ENCODE results near the gene NTN5. TPM values are rescaled to one million over a fixed set of nuclear protein-coding genes. Genes with fewer than 3 reads are reported as not detected.
"Not testable (repeated sequence)": the region's sequence is repeated elsewhere in the genome, so short reads cannot be mapped to it uniquely, and the experiment has no call there.

The NTN5 gene
- total RNA-seq, 6 donors from 2014 or later = 0.57 to 3.1 (median 1.0) TPM; not detected in 1

DNA sequence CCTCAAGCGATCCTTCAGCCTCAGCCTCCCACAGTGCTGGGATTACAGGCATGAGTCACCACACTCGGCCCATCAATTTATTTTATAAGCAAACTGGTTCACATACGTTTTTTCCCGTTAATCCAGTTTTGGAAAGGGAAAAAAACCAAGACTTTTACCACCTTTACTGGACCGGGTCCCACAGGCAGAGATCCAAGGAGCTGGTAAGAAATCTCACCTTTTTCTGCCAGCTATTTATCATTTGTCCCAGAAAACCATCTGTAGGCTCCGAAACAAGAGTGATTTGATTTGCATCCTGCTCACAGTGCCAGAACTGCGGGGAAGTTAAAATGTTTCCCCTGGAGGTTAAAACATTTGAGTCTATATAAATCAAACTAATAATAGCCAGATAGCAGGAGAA is 16.6 kb upstream of the NTN5 start:
- Histone ChIP-seq H3K4me3 (no peak overlapping the region), H3K9me3 (no peaks in the 10 kb centered on the region), H3K4me1 (peaks cover 0 to 4% (median 1%) of the 10 kb centered on the region in 4 donors), H3K27ac (no peak overlapping the region), H3K36me3 (no peaks in the 10 kb centered on the region), H3K27me3 (no peaks in the 10 kb centered on the region)
- DNase-seq (no peak), ATAC-seq (ENCODE audit: low FRiP score in 2 of 2) (no peak)
- 78 to 80% methylated on average over 7 of the region's 7 CpGs for WGBS, 2 donors
- TF ChIP-seq POLR2A (IDR thresholded peaks at IDR 0.05) = no peak
- no peak for TF ChIP-seq POLR2AphosphoS5 (IDR thresholded peaks at IDR 0.05)
- TF ChIP-seq, protein P1, sequence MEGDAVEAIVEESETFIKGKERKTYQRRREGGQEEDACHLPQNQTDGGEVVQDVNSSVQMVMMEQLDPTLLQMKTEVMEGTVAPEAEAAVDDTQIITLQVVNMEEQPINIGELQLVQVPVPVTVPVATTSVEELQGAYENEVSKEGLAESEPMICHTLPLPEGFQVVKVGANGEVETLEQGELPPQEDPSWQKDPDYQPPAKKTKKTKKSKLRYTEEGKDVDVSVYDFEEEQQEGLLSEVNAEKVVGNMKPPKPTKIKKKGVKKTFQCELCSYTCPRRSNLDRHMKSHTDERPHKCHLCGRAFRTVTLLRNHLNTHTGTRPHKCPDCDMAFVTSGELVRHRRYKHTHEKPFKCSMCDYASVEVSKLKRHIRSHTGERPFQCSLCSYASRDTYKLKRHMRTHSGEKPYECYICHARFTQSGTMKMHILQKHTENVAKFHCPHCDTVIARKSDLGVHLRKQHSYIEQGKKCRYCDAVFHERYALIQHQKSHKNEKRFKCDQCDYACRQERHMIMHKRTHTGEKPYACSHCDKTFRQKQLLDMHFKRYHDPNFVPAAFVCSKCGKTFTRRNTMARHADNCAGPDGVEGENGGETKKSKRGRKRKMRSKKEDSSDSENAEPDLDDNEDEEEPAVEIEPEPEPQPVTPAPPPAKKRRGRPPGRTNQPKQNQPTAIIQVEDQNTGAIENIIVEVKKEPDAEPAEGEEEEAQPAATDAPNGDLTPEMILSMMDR (IDR thresholded peaks at IDR 0.05) = no peak
- no peak for TF ChIP-seq EP300 (IDR thresholded peaks at IDR 0.05)

DNA sequence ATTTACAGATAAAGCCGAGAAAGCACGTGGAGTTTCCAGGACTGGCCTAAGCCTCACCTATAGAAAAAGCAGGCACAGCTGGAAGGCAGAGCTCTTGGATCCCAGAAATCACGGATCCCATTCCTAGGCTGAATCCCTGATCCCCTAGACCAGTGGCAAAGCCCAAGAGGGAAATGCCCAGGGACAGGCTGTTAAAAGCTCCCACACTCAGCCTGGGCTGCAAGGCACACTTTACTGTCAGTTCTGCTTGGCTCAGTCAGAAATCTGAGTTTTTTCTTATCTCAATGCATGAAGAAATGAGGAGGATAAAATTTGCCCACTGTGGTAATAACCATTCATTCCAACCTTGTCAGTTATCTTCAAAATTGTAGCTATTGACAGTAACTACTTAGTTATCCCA is 15.0 kb upstream of the NTN5 start:
- no peaks in the 10 kb centered on the region for H3K9me3 ChIP-seq
- H3K4me3 ChIP-seq = no peak overlapping the region
- peaks cover 0 to 9% (median 3%) of the 10 kb centered on the region in 4 donors for H3K4me1 ChIP-seq
- no peak for TF ChIP-seq POLR2AphosphoS5 (IDR thresholded peaks at IDR 0.05)
- no peak for TF ChIP-seq POLR2A (IDR thresholded peaks at IDR 0.05)
- TF ChIP-seq, protein P1 (IDR thresholded peaks at IDR 0.05) = no peak
- TF ChIP-seq EP300 (IDR thresholded peaks at IDR 0.05) = no peak
- no peaks in the 10 kb centered on the region for H3K27me3 ChIP-seq
- H3K27ac ChIP-seq = no peak overlapping the region
- ATAC-seq (ENCODE audit: low FRiP score in 2 of 2) = no peak
- DNase-seq = no peak
- 92 to 93% methylated on average over 3 of the region's 3 CpGs for WGBS, 2 donors
- no peaks in the 10 kb centered on the region for H3K36me3 ChIP-seq

DNA sequence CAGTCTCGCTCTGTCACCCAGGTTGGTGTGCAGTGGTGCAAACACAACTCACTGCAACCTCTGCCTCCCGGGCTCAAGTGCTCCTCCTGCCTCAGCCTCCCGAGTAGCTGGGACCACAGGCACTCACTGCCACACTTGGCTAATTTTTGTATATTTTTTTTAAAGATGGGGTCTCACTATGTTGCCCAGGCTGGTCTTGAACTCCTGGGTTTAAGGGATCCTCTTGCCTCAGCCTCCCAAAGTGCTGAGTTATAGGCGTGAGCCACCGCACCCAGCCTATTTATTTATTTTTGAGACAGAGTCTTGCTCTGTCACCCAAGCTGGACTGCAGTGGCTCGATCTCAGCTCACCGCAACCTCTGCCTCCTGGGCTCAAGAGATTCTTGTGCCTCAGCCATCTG is 13.8 kb upstream of the NTN5 start:
- not testable (repeated sequence) for H3K4me3 ChIP-seq; ATAC-seq (ENCODE audit: low FRiP score in 2 of 2); H3K9me3 ChIP-seq; H3K4me1 ChIP-seq; H3K36me3 ChIP-seq; H3K27me3 ChIP-seq; H3K27ac ChIP-seq; DNase-seq
- WGBS, 2 donors = 94 to 95% methylated on average over 7 of the region's 7 CpGs

DNA sequence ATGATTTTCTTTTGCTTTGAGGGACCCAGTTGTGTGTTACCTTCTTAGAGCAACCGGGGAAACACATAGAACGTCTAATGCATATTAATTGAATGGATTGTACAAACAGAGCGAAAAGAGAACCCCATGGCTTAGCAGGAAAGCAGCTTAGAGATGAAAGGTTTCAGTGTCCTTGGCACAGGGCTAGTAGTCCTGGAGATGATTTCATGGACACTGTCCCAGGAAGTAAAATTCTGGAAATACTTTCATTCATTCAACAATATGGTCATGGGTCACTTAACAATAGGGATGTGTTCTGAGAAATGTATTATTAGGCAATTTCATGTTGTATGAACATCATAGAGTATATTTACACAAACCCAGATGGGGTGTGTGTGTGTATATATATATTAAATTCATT is 13.3 kb upstream of the NTN5 start:
- no peaks in the 10 kb centered on the region for H3K36me3 ChIP-seq
- ATAC-seq (ENCODE audit: low FRiP score in 2 of 2) (no peak), DNase-seq (no peak)
- H3K9me3 ChIP-seq = no peaks in the 10 kb centered on the region
- no peak overlapping the region for H3K27ac ChIP-seq
- H3K4me3 ChIP-seq = no peak overlapping the region
- no peak for TF ChIP-seq EP300 (IDR thresholded peaks at IDR 0.05)
- TF ChIP-seq, protein P1 (IDR thresholded peaks at IDR 0.05) = no peak
- no peak for TF ChIP-seq POLR2A (IDR thresholded peaks at IDR 0.05)
- no peak for TF ChIP-seq POLR2AphosphoS5 (IDR thresholded peaks at IDR 0.05)
- WGBS, 2 donors = 90 to 93% methylated on average over 3 of the region's 3 CpGs
- no peaks in the 10 kb centered on the region for H3K27me3 ChIP-seq
- peaks cover 0 to 9% (median 3%) of the 10 kb centered on the region in 4 donors for H3K4me1 ChIP-seq

DNA sequence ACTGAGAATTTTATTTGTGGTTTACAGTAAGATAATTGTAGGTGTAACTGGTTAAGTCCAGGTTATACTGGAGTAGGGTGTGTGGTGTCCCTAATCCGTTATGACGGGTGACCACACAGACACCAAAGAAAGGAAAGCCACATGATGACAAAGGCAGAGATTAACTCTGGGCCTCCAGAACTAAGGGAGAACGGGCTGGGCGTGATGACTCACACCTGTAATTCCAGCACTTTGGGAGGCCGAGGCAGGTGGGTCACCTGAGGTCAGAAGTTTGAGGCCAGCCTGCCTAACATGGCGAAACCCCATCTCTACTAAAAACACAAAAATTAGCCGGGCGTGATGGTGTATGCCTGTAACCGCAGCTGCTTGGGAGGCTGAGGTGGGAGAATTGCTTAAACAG is 12.8 kb upstream of the NTN5 start:
- H3K27me3 ChIP-seq = no peaks in the 10 kb centered on the region
- ATAC-seq (ENCODE audit: low FRiP score in 2 of 2) (no peak), DNase-seq (no peak)
- H3K4me1 ChIP-seq = peaks cover 0 to 9% (median 3%) of the 10 kb centered on the region in 4 donors
- WGBS, 2 donors = 85 to 91% methylated on average over 9 of the region's 9 CpGs
- H3K36me3 ChIP-seq = no peaks in the 10 kb centered on the region
- no peak overlapping the region for H3K27ac ChIP-seq
- no peaks in the 10 kb centered on the region for H3K9me3 ChIP-seq
- TF ChIP-seq POLR2A (IDR thresholded peaks at IDR 0.05) (no peak), POLR2AphosphoS5 (IDR thresholded peaks at IDR 0.05) (no peak), EP300 (IDR thresholded peaks at IDR 0.05) (no peak)
- TF ChIP-seq, protein P1 (IDR thresholded peaks at IDR 0.05) = no peak
- no peak overlapping the region for H3K4me3 ChIP-seq

All from upper lobe of left lung (tissue), 6 donors.